ENCODE results near the gene EXOC6B.

Gene EXOC6B

GRCh38 chr2:72770879-72771461 is 54.9 kb downstream of the EXOC6B start:
- Histone ChIP-seq H3K9me3 (replicated peaks; ENCODE audit: insufficient read depth, low read length) (no peaks in the 10 kb centered on the region), H3K27ac (ENCODE audit: low read length) (no peak overlapping the region), H3K4me1 (ENCODE audit: low read length) (no peaks in the 10 kb centered on the region), H3F3A (ENCODE audit: insufficient read depth, low read length) (no peaks in the 10 kb centered on the region), H3K27me3 (replicated peaks; ENCODE audit: insufficient read depth, low read length) (no peaks in the 10 kb centered on the region), H3K79me2 (ENCODE audit: low read length) (no peaks in the 10 kb centered on the region), H4K20me1 (ENCODE audit: insufficient read depth, low read length) (no peaks in the 10 kb centered on the region), H3K36me3 (replicated peaks; ENCODE audit: insufficient read depth, low read length) (no peaks in the 10 kb centered on the region), H2AFZ (ENCODE audit: low read length) (no peak overlapping the region), H3K9me2 (replicated peaks; ENCODE audit: insufficient read depth, low read length) (no peaks in the 10 kb centered on the region), H3K4me3 (ENCODE audit: low read length) (no peak overlapping the region), H3K4me2 (ENCODE audit: low read depth, low read length) (no peak overlapping the region), H3K9ac (ENCODE audit: low read length) (no peak overlapping the region)
- TF ChIP-seq CTCF (IDR thresholded peaks at IDR 0.05; ENCODE audit: low read length) (peak; percentile 75), EZH2phosphoT487 (IDR thresholded peaks at IDR 0.05; ENCODE audit: low read length) (no peak), EZH2 (optimal IDR thresholded peaks at IDR 0.05; ENCODE audit: low read depth, low read length) (no peak)
- peak; percentile 79 for DNase-seq

- no peak overlapping the region for H3K9ac ChIP-seq (ENCODE audit: low read length)
- no peaks in the 10 kb centered on the region for H3K36me3 ChIP-seq (replicated peaks; ENCODE audit: insufficient read depth, low read length)
- H3F3A ChIP-seq (ENCODE audit: insufficient read depth, low read length): no peaks in the 10 kb centered on the region
- no peaks in the 10 kb centered on the region for H3K4me1 ChIP-seq (ENCODE audit: low read length)
- no peak for DNase-seq
- H2AFZ ChIP-seq (ENCODE audit: low read length): no peak overlapping the region
- no peak overlapping the region for H3K4me2 ChIP-seq (ENCODE audit: low read depth, low read length)
- no peaks in the 10 kb centered on the region for H3K27me3 ChIP-seq (replicated peaks; ENCODE audit: insufficient read depth, low read length)
- no peak overlapping the region for H3K4me3 ChIP-seq (ENCODE audit: low read length)
- H3K27ac ChIP-seq (ENCODE audit: low read length): no peak overlapping the region
- no peaks in the 10 kb centered on the region for H3K9me2 ChIP-seq (replicated peaks; ENCODE audit: insufficient read depth, low read length)
- no peaks in the 10 kb centered on the region for H3K79me2 ChIP-seq (ENCODE audit: low read length)
- TF ChIP-seq CTCF (IDR thresholded peaks at IDR 0.05; ENCODE audit: low read length): no peak
- TF ChIP-seq EZH2phosphoT487 (IDR thresholded peaks at IDR 0.05; ENCODE audit: low read length): no peak
- TF ChIP-seq EZH2 (optimal IDR thresholded peaks at IDR 0.05; ENCODE audit: low read depth, low read length): no peak
- H4K20me1 ChIP-seq (ENCODE audit: insufficient read depth, low read length): no peaks in the 10 kb centered on the region
- no peaks in the 10 kb centered on the region for H3K9me3 ChIP-seq (replicated peaks; ENCODE audit: insufficient read depth, low read length)
These were observed 59.7 kb downstream of the EXOC6B start for GRCh38 chr2:72765997-72766609.

- no peak overlapping the region for H3K27ac ChIP-seq (ENCODE audit: low read length)
- H3K9me3 ChIP-seq (replicated peaks; ENCODE audit: insufficient read depth, low read length): no peaks in the 10 kb centered on the region
- TF ChIP-seq EZH2phosphoT487 (IDR thresholded peaks at IDR 0.05; ENCODE audit: low read length) (no peak), CTCF (IDR thresholded peaks at IDR 0.05; ENCODE audit: low read length) (no peak), EZH2 (optimal IDR thresholded peaks at IDR 0.05; ENCODE audit: low read depth, low read length) (no peak)
- no peaks in the 10 kb centered on the region for H3K9me2 ChIP-seq (replicated peaks; ENCODE audit: insufficient read depth, low read length)
- DNase-seq: no peak
- no peaks in the 10 kb centered on the region for H3K36me3 ChIP-seq (replicated peaks; ENCODE audit: insufficient read depth, low read length)
- H3K79me2 ChIP-seq (ENCODE audit: low read length): no peaks in the 10 kb centered on the region
- no peak overlapping the region for H2AFZ ChIP-seq (ENCODE audit: low read length)
- no peak overlapping the region for H3K4me3 ChIP-seq (ENCODE audit: low read length)
- no peak overlapping the region for H3K9ac ChIP-seq (ENCODE audit: low read length)
- H3K27me3 ChIP-seq (replicated peaks; ENCODE audit: insufficient read depth, low read length): no peaks in the 10 kb centered on the region
- no peaks in the 10 kb centered on the region for H4K20me1 ChIP-seq (ENCODE audit: insufficient read depth, low read length)
- H3K4me1 ChIP-seq (ENCODE audit: low read length): no peaks in the 10 kb centered on the region
- no peak overlapping the region for H3K4me2 ChIP-seq (ENCODE audit: low read depth, low read length)
- no peaks in the 10 kb centered on the region for H3F3A ChIP-seq (ENCODE audit: insufficient read depth, low read length)
These were observed 63.6 kb downstream of the EXOC6B start for GRCh38 chr2:72762276-72762675.

Measured in MM.1S (cell line).